GM23338 (cell line): ENCODE data around the gene FHL2. TPM values are rescaled to one million over a fixed set of nuclear protein-coding genes. Genes with fewer than 3 reads are reported as not detected.

Experiments used
- ATAC-seq: fragments of 200-7000 bp; cut with Tn5 transposase; 3 replicates; pipeline ENCODE4 v1.9.1; 2020
- DNase-seq: peaks from one replicate; pipeline ENCODE4 v3.0.0-alpha.2; 2015; ENCODE audit warnings: low spot score
- H2AFZ ChIP-seq: fragments of 200-600 bp; sonication (generic); 2 replicates; pipeline ENCODE4 v1.8.0; 2016; ENCODE audit warnings: antibody characterized with exemption, mild to moderate bottlenecking, moderate library complexity
- H3F3A ChIP-seq: fragments of 200-600 bp; sonication (generic); replicated peaks from 2 replicates; pipeline ENCODE4 v1.8.0; 2017; ENCODE audit warnings: antibody characterized with exemption, mixed run types, low read depth
- H3K27ac ChIP-seq: fragments of 200-600 bp; sonication (generic); 2 replicates; pipeline ENCODE4 v1.6.1; 2016; ENCODE audit warnings: low read depth
- H3K27me3 ChIP-seq: fragments of 200-600 bp; sonication (generic); 2 replicates; pipeline ENCODE4 v1.8.0; 2016; ENCODE audit warnings: mild to moderate bottlenecking, mixed run types, moderate library complexity; ENCODE audit not compliant: insufficient read depth
- H3K36me3 ChIP-seq: fragments of 200-600 bp; sonication (generic); 2 replicates; pipeline ENCODE4 v1.8.0; 2016; ENCODE audit warnings: mild to moderate bottlenecking; ENCODE audit not compliant: insufficient read depth
- H3K4me1 ChIP-seq: fragments of 200-600 bp; sonication (generic); 2 replicates; pipeline ENCODE4 v1.8.0; 2016; ENCODE audit warnings: mild to moderate bottlenecking, moderate library complexity; ENCODE audit not compliant: insufficient read depth
- H3K4me2 ChIP-seq: fragments of 200-600 bp; sonication (generic); 2 replicates; pipeline ENCODE4 v1.7.1; 2017; ENCODE audit warnings: mixed run types
- H3K4me3 ChIP-seq: fragments of 200-600 bp; sonication (generic); 2 replicates; pipeline ENCODE4 v1.6.1; 2016; ENCODE audit warnings: mixed run types
- H3K79me2 ChIP-seq: fragments of 200-600 bp; sonication (generic); replicated peaks from 2 replicates; pipeline ENCODE4 v1.8.0; 2017; ENCODE audit warnings: mild to moderate bottlenecking; ENCODE audit not compliant: insufficient read depth
- H3K9me2 ChIP-seq: fragments of 200-600 bp; sonication (generic); 2 replicates; pipeline ENCODE4 v1.8.0; 2017; ENCODE audit not compliant: insufficient read depth
- H4K20me1 ChIP-seq: fragments of 200-600 bp; sonication (generic); replicated peaks from 2 replicates; pipeline ENCODE4 v1.8.0; 2017; ENCODE audit warnings: mild to moderate bottlenecking; ENCODE audit not compliant: insufficient read depth
- H3K27ac Mint-ChIP-seq: 2 replicates; pipeline ENCODE4 v1.8.0; 2020; ENCODE audit warnings: inconsistent platforms, mild to moderate bottlenecking, moderate library complexity, mixed read lengths
- H3K27me3 Mint-ChIP-seq: 3 replicates; pipeline ENCODE4 v1.8.0; 2022; ENCODE audit warnings: low read depth, mild to moderate bottlenecking, moderate library complexity, mixed read lengths, inconsistent platforms; ENCODE audit not compliant: insufficient read depth, poor library complexity
- H3K36me3 Mint-ChIP-seq: 3 replicates; pipeline ENCODE4 v1.8.0; 2021; ENCODE audit warnings: low read depth, mild to moderate bottlenecking, inconsistent platforms, moderate library complexity, mixed read lengths
- H3K4me1 Mint-ChIP-seq: 3 replicates; pipeline ENCODE4 v1.8.0; 2020; ENCODE audit warnings: mild to moderate bottlenecking, inconsistent platforms, mixed read lengths
- H3K4me3 Mint-ChIP-seq: 3 replicates; pipeline ENCODE4 v1.8.0; 2021; ENCODE audit warnings: moderate library complexity, mild to moderate bottlenecking, inconsistent platforms, mixed read lengths
- H3K9me3 Mint-ChIP-seq: 3 replicates; pipeline ENCODE4 v1.8.0; 2020; ENCODE audit warnings: moderate library complexity, mild to moderate bottlenecking, inconsistent platforms, mixed read lengths
- CREB1 ChIP-seq: fragments of 250-450 bp; sonication (Bioruptor Pico); IDR thresholded peaks from 2 replicates; pipeline ENCODE4 v1.5.0; 2020; ENCODE audit warnings: low read depth, mild to moderate bottlenecking, moderate library complexity
- EZH2 ChIP-seq: fragments of 200-600 bp; sonication (generic); IDR thresholded peaks from one replicate; pipeline ENCODE4 v1.8.0; 2017; ENCODE audit warnings: antibody characterized with exemption, mild to moderate bottlenecking, low read depth; ENCODE audit not compliant: unreplicated experiment
- NANOG ChIP-seq: IDR thresholded peaks from 2 replicates; pipeline ENCODE4 v1.6.1; 2016; ENCODE audit warnings: antibody characterized with exemption, borderline replicate concordance
- POLR2AphosphoS5 ChIP-seq: IDR thresholded peaks from 2 replicates; pipeline ENCODE4 v1.6.1; 2016; ENCODE audit warnings: antibody characterized with exemption, low read depth
- STAT1 ChIP-seq: IDR thresholded peaks from one replicate; pipeline ENCODE4 v1.6.1; 2016; ENCODE audit warnings: antibody characterized with exemption; ENCODE audit not compliant: unreplicated experiment
- ZNF114 ChIP-seq: fragments of 250-450 bp; sonication (Bioruptor Pico); IDR thresholded peaks from 2 replicates; pipeline ENCODE4 v1.5.0; 2020; ENCODE audit warnings: mild to moderate bottlenecking, moderate library complexity
- ZNF331 ChIP-seq: fragments of 250-450 bp; sonication (Bioruptor Pico); IDR thresholded peaks from 2 replicates; pipeline ENCODE4 v1.5.0; 2020; ENCODE audit warnings: low read depth, mild to moderate bottlenecking, moderate library complexity
- polyA plus RNA-seq: library from polyadenylated mRNA; unstranded; fragments of >200 nt; fragmentation: Nextera tagmentation; extraction: Ambion mirVana; gene quantifications from 2 replicates; pipeline ENCODE4 v1.2.1, GENCODE V29; 2016
- total RNA-seq: library from RNA; depleted of rRNA; stranded (reverse); fragments of >200 nt; shearing (Covaris generic); gene quantifications from 2 replicates; pipeline ENCODE4 v1.2.3, GENCODE V29; 2014
- TF ChIP-seq, protein P1 (sequence below): IDR thresholded peaks from one replicate; pipeline ENCODE4 v1.6.1; 2018; ENCODE audit warnings: antibody characterized with exemption; ENCODE audit not compliant: unreplicated experiment
- TF ChIP-seq, protein P2 (sequence below): fragments of 250-450 bp; sonication (Bioruptor Pico); IDR thresholded peaks from 2 replicates; pipeline ENCODE4 v1.5.0; 2020; ENCODE audit warnings: mild to moderate bottlenecking, moderate library complexity
- TF ChIP-seq, protein P3 (sequence below): IDR thresholded peaks from 2 replicates; pipeline ENCODE4 v1.6.1; 2016; ENCODE audit warnings: antibody characterized with exemption
- TF ChIP-seq, protein P4 (sequence below), 2 experiments: fragments of 200-600 bp in 1 of 2; sonication (generic) in 1 of 2; conservative IDR thresholded peaks; 2 replicates each; pipeline versions ENCODE4 v1.5.1 to v1.6.1; 2016 to 2017; ENCODE audit warnings: antibody characterized with exemption in 2 of 2, low read depth in 2 of 2, mild to moderate bottlenecking in 2 of 2, moderate library complexity in 1 of 2

FHL2 gene
- total and polyA plus RNA-seq, 2 experiments from 2014 or later: 29.0 to 30.9 TPM

DNA sequence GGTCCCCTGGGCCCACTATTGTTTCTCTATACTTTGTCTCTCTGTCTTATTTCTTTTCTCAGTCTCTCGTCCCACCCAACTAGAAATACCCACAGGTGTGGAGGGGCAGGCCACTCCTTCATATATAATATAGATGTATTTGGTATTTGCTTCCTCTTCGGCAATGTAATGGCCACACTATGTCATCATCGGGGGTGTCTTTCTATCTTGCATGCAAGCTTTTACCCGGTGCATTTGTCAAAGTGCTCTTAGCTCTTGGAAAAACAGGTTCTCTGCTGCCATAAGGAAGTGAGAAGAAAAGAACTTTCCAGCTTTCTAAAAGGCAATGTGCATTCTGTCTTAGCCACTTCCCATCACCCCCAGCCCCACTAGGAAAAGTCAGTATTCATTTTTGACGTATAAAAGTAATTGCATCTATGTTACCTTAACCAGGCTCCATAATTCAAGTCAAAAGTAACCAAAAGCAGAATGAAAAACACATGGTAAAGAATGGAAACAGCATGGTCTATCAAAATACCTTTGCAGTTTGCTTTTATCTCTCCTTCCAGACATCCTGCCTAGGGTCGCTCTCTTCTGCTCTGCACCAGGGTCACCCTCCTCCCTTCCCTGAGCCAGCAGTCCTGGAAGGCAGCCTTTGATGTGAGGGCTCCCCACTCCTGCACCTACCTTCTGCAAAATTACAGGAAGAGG lies 27.2 kb upstream of the FHL2 start:
- Mint-ChIP-seq H3K9me3 (no peaks in the 10 kb centered on the region; the same call in 2 of the 3 replicates), H3K4me3 (no peak overlapping the region), H3K27ac (no peak overlapping the region), H3K27me3 (peaks cover 6% of the 10 kb centered on the region), H3K4me1 (peaks cover 30% of the 10 kb centered on the region), H3K36me3 (0 out of 3 replicates have a peak, but pooled peaks cover 4% of the 10 kb centered on the region)
- Histone ChIP-seq H4K20me1 (no peaks in the 10 kb centered on the region), H3K27ac (no peak overlapping the region), H3K4me1 (peaks cover 23% of the 10 kb centered on the region), H3F3A (no peaks in the 10 kb centered on the region), H3K27me3 (no peaks in the 10 kb centered on the region), H3K36me3 (no peaks in the 10 kb centered on the region), H2AFZ (peak overlapping the region; percentile 98), H3K79me2 (no peaks in the 10 kb centered on the region), H3K4me3 (no peak overlapping the region), H3K9me2 (peaks cover 4% of the 10 kb centered on the region; the same call in 1 of the 2 replicates), H3K4me2 (peak overlapping the region; percentile 54; the same call in 1 of the 2 replicates)
- DNase-seq: no peak
- peak; percentile 68 for ATAC-seq
- TF ChIP-seq, protein P1, sequence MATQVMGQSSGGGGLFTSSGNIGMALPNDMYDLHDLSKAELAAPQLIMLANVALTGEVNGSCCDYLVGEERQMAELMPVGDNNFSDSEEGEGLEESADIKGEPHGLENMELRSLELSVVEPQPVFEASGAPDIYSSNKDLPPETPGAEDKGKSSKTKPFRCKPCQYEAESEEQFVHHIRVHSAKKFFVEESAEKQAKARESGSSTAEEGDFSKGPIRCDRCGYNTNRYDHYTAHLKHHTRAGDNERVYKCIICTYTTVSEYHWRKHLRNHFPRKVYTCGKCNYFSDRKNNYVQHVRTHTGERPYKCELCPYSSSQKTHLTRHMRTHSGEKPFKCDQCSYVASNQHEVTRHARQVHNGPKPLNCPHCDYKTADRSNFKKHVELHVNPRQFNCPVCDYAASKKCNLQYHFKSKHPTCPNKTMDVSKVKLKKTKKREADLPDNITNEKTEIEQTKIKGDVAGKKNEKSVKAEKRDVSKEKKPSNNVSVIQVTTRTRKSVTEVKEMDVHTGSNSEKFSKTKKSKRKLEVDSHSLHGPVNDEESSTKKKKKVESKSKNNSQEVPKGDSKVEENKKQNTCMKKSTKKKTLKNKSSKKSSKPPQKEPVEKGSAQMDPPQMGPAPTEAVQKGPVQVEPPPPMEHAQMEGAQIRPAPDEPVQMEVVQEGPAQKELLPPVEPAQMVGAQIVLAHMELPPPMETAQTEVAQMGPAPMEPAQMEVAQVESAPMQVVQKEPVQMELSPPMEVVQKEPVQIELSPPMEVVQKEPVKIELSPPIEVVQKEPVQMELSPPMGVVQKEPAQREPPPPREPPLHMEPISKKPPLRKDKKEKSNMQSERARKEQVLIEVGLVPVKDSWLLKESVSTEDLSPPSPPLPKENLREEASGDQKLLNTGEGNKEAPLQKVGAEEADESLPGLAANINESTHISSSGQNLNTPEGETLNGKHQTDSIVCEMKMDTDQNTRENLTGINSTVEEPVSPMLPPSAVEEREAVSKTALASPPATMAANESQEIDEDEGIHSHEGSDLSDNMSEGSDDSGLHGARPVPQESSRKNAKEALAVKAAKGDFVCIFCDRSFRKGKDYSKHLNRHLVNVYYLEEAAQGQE: no peak
- TF ChIP-seq, protein P2, sequence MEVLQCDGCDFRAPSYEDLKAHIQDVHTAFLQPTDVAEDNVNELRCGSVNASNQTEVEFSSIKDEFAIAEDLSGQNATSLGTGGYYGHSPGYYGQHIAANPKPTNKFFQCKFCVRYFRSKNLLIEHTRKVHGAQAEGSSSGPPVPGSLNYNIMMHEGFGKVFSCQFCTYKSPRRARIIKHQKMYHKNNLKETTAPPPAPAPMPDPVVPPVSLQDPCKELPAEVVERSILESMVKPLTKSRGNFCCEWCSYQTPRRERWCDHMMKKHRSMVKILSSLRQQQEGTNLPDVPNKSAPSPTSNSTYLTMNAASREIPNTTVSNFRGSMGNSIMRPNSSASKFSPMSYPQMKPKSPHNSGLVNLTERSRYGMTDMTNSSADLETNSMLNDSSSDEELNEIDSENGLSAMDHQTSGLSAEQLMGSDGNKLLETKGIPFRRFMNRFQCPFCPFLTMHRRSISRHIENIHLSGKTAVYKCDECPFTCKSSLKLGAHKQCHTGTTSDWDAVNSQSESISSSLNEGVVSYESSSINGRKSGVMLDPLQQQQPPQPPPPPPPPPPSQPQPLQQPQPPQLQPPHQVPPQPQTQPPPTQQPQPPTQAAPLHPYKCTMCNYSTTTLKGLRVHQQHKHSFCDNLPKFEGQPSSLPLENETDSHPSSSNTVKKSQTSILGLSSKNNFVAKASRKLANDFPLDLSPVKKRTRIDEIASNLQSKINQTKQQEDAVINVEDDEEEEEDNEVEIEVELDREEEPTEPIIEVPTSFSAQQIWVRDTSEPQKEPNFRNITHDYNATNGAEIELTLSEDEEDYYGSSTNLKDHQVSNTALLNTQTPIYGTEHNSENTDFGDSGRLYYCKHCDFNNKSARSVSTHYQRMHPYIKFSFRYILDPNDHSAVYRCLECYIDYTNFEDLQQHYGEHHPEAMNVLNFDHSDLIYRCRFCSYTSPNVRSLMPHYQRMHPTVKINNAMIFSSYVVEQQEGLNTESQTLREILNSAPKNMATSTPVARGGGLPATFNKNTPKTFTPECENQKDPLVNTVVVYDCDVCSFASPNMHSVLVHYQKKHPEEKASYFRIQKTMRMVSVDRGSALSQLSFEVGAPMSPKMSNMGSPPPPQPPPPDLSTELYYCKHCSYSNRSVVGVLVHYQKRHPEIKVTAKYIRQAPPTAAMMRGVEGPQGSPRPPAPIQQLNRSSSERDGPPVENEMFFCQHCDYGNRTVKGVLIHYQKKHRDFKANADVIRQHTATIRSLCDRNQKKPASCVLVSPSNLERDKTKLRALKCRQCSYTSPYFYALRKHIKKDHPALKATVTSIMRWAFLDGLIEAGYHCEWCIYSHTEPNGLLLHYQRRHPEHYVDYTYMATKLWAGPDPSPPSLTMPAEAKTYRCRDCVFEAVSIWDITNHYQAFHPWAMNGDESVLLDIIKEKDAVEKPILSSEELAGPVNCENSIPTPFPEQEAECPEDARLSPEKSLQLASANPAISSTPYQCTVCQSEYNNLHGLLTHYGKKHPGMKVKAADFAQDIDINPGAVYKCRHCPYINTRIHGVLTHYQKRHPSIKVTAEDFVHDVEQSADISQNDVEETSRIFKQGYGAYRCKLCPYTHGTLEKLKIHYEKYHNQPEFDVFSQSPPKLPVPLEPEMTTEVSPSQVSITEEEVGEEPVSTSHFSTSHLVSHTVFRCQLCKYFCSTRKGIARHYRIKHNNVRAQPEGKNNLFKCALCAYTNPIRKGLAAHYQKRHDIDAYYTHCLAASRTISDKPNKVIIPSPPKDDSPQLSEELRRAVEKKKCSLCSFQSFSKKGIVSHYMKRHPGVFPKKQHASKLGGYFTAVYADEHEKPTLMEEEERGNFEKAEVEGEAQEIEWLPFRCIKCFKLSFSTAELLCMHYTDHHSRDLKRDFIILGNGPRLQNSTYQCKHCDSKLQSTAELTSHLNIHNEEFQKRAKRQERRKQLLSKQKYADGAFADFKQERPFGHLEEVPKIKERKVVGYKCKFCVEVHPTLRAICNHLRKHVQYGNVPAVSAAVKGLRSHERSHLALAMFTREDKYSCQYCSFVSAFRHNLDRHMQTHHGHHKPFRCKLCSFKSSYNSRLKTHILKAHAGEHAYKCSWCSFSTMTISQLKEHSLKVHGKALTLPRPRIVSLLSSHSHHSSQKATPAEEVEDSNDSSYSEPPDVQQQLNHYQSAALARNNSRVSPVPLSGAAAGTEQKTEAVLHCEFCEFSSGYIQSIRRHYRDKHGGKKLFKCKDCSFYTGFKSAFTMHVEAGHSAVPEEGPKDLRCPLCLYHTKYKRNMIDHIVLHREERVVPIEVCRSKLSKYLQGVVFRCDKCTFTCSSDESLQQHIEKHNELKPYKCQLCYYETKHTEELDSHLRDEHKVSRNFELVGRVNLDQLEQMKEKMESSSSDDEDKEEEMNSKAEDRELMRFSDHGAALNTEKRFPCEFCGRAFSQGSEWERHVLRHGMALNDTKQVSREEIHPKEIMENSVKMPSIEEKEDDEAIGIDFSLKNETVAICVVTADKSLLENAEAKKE (CRISPR knock-in tag): no peak
- TF ChIP-seq ZNF114 (CRISPR knock-in tag) (no peak), POLR2AphosphoS5 (no peak), NANOG (no peak), CREB1 (CRISPR knock-in tag) (no peak), EZH2 (no peak), STAT1 (no peak), ZNF331 (CRISPR knock-in tag) (no peak)
- TF ChIP-seq, protein P3, sequence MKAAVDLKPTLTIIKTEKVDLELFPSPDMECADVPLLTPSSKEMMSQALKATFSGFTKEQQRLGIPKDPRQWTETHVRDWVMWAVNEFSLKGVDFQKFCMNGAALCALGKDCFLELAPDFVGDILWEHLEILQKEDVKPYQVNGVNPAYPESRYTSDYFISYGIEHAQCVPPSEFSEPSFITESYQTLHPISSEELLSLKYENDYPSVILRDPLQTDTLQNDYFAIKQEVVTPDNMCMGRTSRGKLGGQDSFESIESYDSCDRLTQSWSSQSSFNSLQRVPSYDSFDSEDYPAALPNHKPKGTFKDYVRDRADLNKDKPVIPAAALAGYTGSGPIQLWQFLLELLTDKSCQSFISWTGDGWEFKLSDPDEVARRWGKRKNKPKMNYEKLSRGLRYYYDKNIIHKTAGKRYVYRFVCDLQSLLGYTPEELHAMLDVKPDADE: no peak
- TF ChIP-seq, protein P4, sequence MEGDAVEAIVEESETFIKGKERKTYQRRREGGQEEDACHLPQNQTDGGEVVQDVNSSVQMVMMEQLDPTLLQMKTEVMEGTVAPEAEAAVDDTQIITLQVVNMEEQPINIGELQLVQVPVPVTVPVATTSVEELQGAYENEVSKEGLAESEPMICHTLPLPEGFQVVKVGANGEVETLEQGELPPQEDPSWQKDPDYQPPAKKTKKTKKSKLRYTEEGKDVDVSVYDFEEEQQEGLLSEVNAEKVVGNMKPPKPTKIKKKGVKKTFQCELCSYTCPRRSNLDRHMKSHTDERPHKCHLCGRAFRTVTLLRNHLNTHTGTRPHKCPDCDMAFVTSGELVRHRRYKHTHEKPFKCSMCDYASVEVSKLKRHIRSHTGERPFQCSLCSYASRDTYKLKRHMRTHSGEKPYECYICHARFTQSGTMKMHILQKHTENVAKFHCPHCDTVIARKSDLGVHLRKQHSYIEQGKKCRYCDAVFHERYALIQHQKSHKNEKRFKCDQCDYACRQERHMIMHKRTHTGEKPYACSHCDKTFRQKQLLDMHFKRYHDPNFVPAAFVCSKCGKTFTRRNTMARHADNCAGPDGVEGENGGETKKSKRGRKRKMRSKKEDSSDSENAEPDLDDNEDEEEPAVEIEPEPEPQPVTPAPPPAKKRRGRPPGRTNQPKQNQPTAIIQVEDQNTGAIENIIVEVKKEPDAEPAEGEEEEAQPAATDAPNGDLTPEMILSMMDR (conservative IDR thresholded peaks at IDR 0.05; ENCODE audit: low read depth in 2 of 2): no peak
